H1 (cell line): ENCODE measurements around the gene ZC3H12C. TPM values are rescaled to one million over a fixed set of nuclear protein-coding genes. Genes with fewer than 3 reads are reported as not detected.

Experiments
- CTCF ChIA-PET: fragments of 300-600 bp; sonication (Branson Sonifier 250); formaldehyde crosslinking; loops from one replicate; lab custom pipeline; 2021; ENCODE audit not compliant: partially characterized antibody; lab: Charles Lee
- POLR2A ChIA-PET: fragments of 300-600 bp; sonication (Branson Sonifier 250); formaldehyde crosslinking; loops from one replicate; lab custom pipeline; 2021; ENCODE audit warnings: inconsistent platforms; ENCODE audit not compliant: partially characterized antibody; lab: Charles Lee
- DNase-seq, 2 experiments: peaks; one replicate each; pipeline versions ENCODE4 v3.0.0 to v3.0.0-alpha.2; 2010 to 2022; ENCODE audit warnings: low spot score in 2 of 2, low read depth in 1 of 2, mixed read lengths in 1 of 2
- FAIRE-seq: peaks from 2 replicates; lab custom pipeline; 2011; peaks lifted over from hg19 to GRCh38; lab: Jason Lieb, UNC
- H2AFZ ChIP-seq: 2 replicates; pipeline ENCODE4 v1.8.1; 2012; ENCODE audit warnings: low read length, inconsistent platforms
- H2AK5ac ChIP-seq: 2 replicates; pipeline ENCODE4 v1.6.1; 2013; ENCODE audit warnings: low read depth, low read length
- H2BK120ac ChIP-seq: replicated peaks from 2 replicates; pipeline ENCODE3; 2013; ENCODE audit warnings: low read depth, low read length, inconsistent platforms
- H2BK12ac ChIP-seq: 2 replicates; pipeline ENCODE4 v1.6.1; 2013; ENCODE audit warnings: low read depth, low read length
- H2BK15ac ChIP-seq: 2 replicates; pipeline ENCODE4 v1.6.1; 2013; ENCODE audit warnings: low read length
- H2BK20ac ChIP-seq: 2 replicates; pipeline ENCODE4 v1.6.1; 2013; ENCODE audit warnings: low read length
- H2BK5ac ChIP-seq: 2 replicates; pipeline ENCODE4 v1.6.1; 2013; ENCODE audit warnings: low read depth, low read length
- H3K14ac ChIP-seq: 2 replicates; pipeline ENCODE4 v1.6.1; 2013; ENCODE audit warnings: inconsistent platforms; ENCODE audit not compliant: insufficient read length
- H3K18ac ChIP-seq: 2 replicates; pipeline ENCODE4 v1.6.1; 2013; ENCODE audit warnings: low read length; ENCODE audit errors: extremely low read depth
- H3K23ac ChIP-seq: 2 replicates; pipeline ENCODE4 v1.6.1; 2013; ENCODE audit warnings: inconsistent platforms; ENCODE audit not compliant: insufficient read length
- H3K23me2 ChIP-seq: 2 replicates; pipeline ENCODE4 v1.6.1; 2013; ENCODE audit warnings: low read depth, low read length
- H3K27ac ChIP-seq: 2 replicates; pipeline ENCODE4 v1.6.1; 2011; ENCODE audit warnings: low read depth, low read length, inconsistent platforms
- H3K27me3 ChIP-seq, 4 experiments: replicated peaks in 1 of 4; 1 replicate in 1 of 4; 2 replicates in 3 of 4; pipeline versions ENCODE4 v1.6.1 to v1.8.1; 2011 to 2013; ENCODE audit warnings: low read length in 3 of 4, mild to moderate bottlenecking in 3 of 4, inconsistent platforms in 2 of 4, mixed read lengths in 2 of 4, moderate library complexity in 1 of 4; ENCODE audit not compliant: control insufficient read depth in 3 of 4, insufficient read depth in 3 of 4; ENCODE audit errors: extremely low read depth in 1 of 4
- H3K36me3 ChIP-seq, 4 experiments: 2 replicates each; pipeline versions ENCODE4 v1.6.1 to v1.8.1; 2011 to 2013; ENCODE audit warnings: mild to moderate bottlenecking in 4 of 4, low read length in 3 of 4, moderate library complexity in 2 of 4, control low read depth in 1 of 4, inconsistent platforms in 1 of 4; ENCODE audit not compliant: insufficient read depth in 4 of 4, control insufficient read depth in 2 of 4
- H3K4ac ChIP-seq: replicated peaks from 2 replicates; pipeline ENCODE3; 2013; ENCODE audit warnings: low read length, low read depth, mixed read lengths, inconsistent platforms; ENCODE audit not compliant: insufficient read length
- H3K4me1 ChIP-seq, 4 experiments: replicated peaks in 1 of 4; 1 replicate in 1 of 4; 2 replicates in 3 of 4; pipeline versions ENCODE4 v1.6.1 to v1.8.1; 2011 to 2013; ENCODE audit warnings: low read length in 3 of 4, inconsistent platforms in 2 of 4, mixed read lengths in 1 of 4; ENCODE audit not compliant: insufficient read depth in 4 of 4, control insufficient read depth in 3 of 4
- H3K4me2 ChIP-seq, 2 experiments: 2 replicates each; pipeline versions ENCODE4 v1.6.1 to v1.8.1; 2011 to 2013; ENCODE audit warnings: low read depth in 2 of 2, low read length in 2 of 2, control low read depth in 1 of 2, inconsistent platforms in 1 of 2, mild to moderate bottlenecking in 1 of 2; ENCODE audit not compliant: insufficient read depth in 1 of 2
- H3K4me3 ChIP-seq, 4 experiments: fragments of 200-600, 300-600 bp in 1 of 4; sonication (generic), shearing (Covaris generic), sonication (Bioruptor Twin) in 1 of 4; 2 replicates each; pipeline versions ENCODE4 v1.5.1 to v1.8.1; 2011 to 2016; ENCODE audit warnings: low read length in 4 of 4, low read depth in 3 of 4, control low read depth in 2 of 4, inconsistent platforms in 2 of 4, mild to moderate bottlenecking in 2 of 4, mixed read lengths in 1 of 4, moderate library complexity in 1 of 4; ENCODE audit not compliant: insufficient read depth in 2 of 4; ENCODE audit errors: extremely low read depth in 1 of 4
- H3K56ac ChIP-seq: replicated peaks from 2 replicates; pipeline ENCODE3; 2013; ENCODE audit warnings: low read depth, mild to moderate bottlenecking, mixed read lengths, low read length, inconsistent platforms; ENCODE audit not compliant: insufficient read length
- H3K79me1 ChIP-seq: 2 replicates; pipeline ENCODE4 v1.6.1; 2013; ENCODE audit warnings: low read depth, low read length, control low read depth
- H3K79me2 ChIP-seq, 2 experiments: 2 replicates each; pipeline versions ENCODE4 v1.6.1 to v1.8.1; 2012 to 2013; ENCODE audit warnings: low read length in 2 of 2, mild to moderate bottlenecking in 2 of 2, inconsistent platforms in 1 of 2; ENCODE audit not compliant: insufficient read depth in 2 of 2, control insufficient read depth in 1 of 2
- H3K9ac ChIP-seq, 4 experiments: replicated peaks in 1 of 4; 1 replicate in 1 of 4; 2 replicates in 3 of 4; pipeline versions ENCODE4 v1.6.1 to v1.8.1; 2011 to 2013; ENCODE audit warnings: low read depth in 3 of 4, low read length in 3 of 4, control low read depth in 2 of 4, mild to moderate bottlenecking in 2 of 4, moderate library complexity in 2 of 4, inconsistent platforms in 1 of 4; ENCODE audit errors: extremely low read depth in 1 of 4
- H3K9me3 ChIP-seq, 2 experiments: 2 replicates each; pipeline versions ENCODE4 v1.6.1 to v1.8.1; 2012 to 2013; ENCODE audit warnings: mild to moderate bottlenecking in 2 of 2, moderate library complexity in 2 of 2, control low read depth in 1 of 2, inconsistent platforms in 1 of 2, low read depth in 1 of 2, low read length in 1 of 2, mixed read lengths in 1 of 2; ENCODE audit not compliant: insufficient read depth in 2 of 2
- H4K20me1 ChIP-seq, 2 experiments: replicated peaks in 1 of 2; 2 replicates each; pipeline versions ENCODE3 to v1.8.1; 2011 to 2013; ENCODE audit warnings: inconsistent platforms in 2 of 2, low read length in 2 of 2, mild to moderate bottlenecking in 1 of 2; ENCODE audit not compliant: insufficient read depth in 2 of 2, control insufficient read depth in 1 of 2
- H4K5ac ChIP-seq: 2 replicates; pipeline ENCODE4 v1.6.1; 2013; ENCODE audit warnings: low read length, low read depth, mixed read lengths, inconsistent platforms; ENCODE audit not compliant: insufficient read length
- H4K8ac ChIP-seq: 2 replicates; pipeline ENCODE4 v1.8.0; 2013; ENCODE audit warnings: mild to moderate bottlenecking, moderate library complexity, low read length, inconsistent platforms; ENCODE audit not compliant: insufficient read depth; ENCODE audit errors: extremely low read depth
- H4K91ac ChIP-seq: replicated peaks from 2 replicates; pipeline ENCODE3; 2013; ENCODE audit warnings: low read length, mixed read lengths, inconsistent platforms; ENCODE audit not compliant: insufficient read length
- HDAC6 ChIP-seq: IDR thresholded peaks from one replicate; pipeline ENCODE4 v1.7.1; 2012; ENCODE audit warnings: low read depth, mild to moderate bottlenecking, inconsistent platforms, low read length, moderate library complexity
- TBP ChIP-seq: IDR thresholded peaks from 2 replicates; pipeline ENCODE4 v1.6.1; 2011; ENCODE audit warnings: low read depth, low read length, improper control_type of control experiment
- WGBS, 2 experiments: shearing (Covaris generic) in 1 of 2; methylation state at CpG; one replicate each; pipeline versions ENCODE4 v1.1.6 to v1.1.7; 2013 to 2015; ENCODE audit warnings: low lambda C conversion rate in 2 of 2, mixed read lengths in 2 of 2, inconsistent platforms in 1 of 2, low coverage in 1 of 2, missing lambda C conversion rate in 1 of 2; ENCODE audit not compliant: insufficient replicate concordance in 2 of 2, insufficient coverage in 1 of 2, insufficient read length in 1 of 2; ENCODE audit errors: extremely low coverage in 1 of 2, missing lambda C conversion rate in 1 of 2; 5-methylcytosine and 5-hydroxymethylcytosine counted together
- polyA plus RNA-seq, 7 experiments: library from polyadenylated mRNA; depleted of rRNA in 3 of 7; stranded (reverse) in 5 of 7; unstranded in 2 of 7; fragments of >200 nt in 5 of 7; fragments of 200-250 nt in 2 of 7; gene quantifications; 1 replicate in 5 of 7; 2 replicates in 1 of 7; 4 replicates in 1 of 7; pipeline versions ENCODE4 v1.2.1 to v1.2.3, GENCODE V29; 2011 to 2013; ENCODE audit warnings: missing spikeins in 2 of 7, mixed read lengths in 2 of 7
- total RNA-seq: library from RNA; stranded (reverse); fragmentation: NEBNext Ultra II Directional; extraction: Animal tissue kit (Norgen Biotek cat#: 25700); gene quantifications from 2 replicates; pipeline ENCODE4 v1.2.1, GENCODE V29; 2021

Gene ZC3H12C
- total and polyA plus RNA-seq, 2 of the 8 experiments (the other 6 are each of a cell fraction or from before 2014, with no cell fraction given): 2.0 to 2.7 TPM

GRCh38 chr11:110089617-110090282, 3.4 kb upstream of the ZC3H12C start:
- H2AFZ ChIP-seq: no peak overlapping the region
- TF ChIP-seq HDAC6: no peak
- no peak for TF ChIP-seq TBP

More at GRCh38 chr11:110089617-110090282, 3.4 kb upstream of the ZC3H12C start:
- no peak overlapping the region for H2BK20ac ChIP-seq
- no peak overlapping the region for H3K14ac ChIP-seq
- DNase-seq (no peak), FAIRE-seq (no peak)
- peaks cover 0 to 11% of the 10 kb centered on the region in 2 experiments; a peak in 2 of 4 replicates for H3K79me2 ChIP-seq
- peaks cover 0 to 7% (median 2%) of the 10 kb centered on the region in 4 experiments; a peak in 4 of 7 replicates for H3K4me1 ChIP-seq
- POLR2A ChIA-PET: no interaction called here
- peaks cover 7% of the 10 kb centered on the region; the same call in 1 of the 2 replicates for H3K23me2 ChIP-seq
- no peak overlapping the region for H3K4ac ChIP-seq
- H3K56ac ChIP-seq: no peak overlapping the region
- 85% methylated on average over 5 of the region's 5 CpGs; no CpG with 5 or more reads in 1 of the 2 experiments for WGBS, 2 experiments
- no peak overlapping the region for H4K91ac ChIP-seq
- CTCF ChIA-PET: no interaction called here
- no peak overlapping the region for H4K5ac ChIP-seq
- H3K4me2 ChIP-seq: no peak overlapping the region
- H3K9ac ChIP-seq: no peak overlapping the region
- H3K18ac ChIP-seq: no peak overlapping the region
- no peak overlapping the region for H2BK5ac ChIP-seq
- no peak overlapping the region for H3K23ac ChIP-seq
- H2BK120ac ChIP-seq: no peak overlapping the region
- no peak overlapping the region for H2BK12ac ChIP-seq
- no peaks in the 10 kb centered on the region for H3K9me3 ChIP-seq
- no peak overlapping the region for H3K4me3 ChIP-seq
- H2BK15ac ChIP-seq: no peak overlapping the region
- H2AK5ac ChIP-seq: no peak overlapping the region
- H3K79me1 ChIP-seq: no peaks in the 10 kb centered on the region
- H4K20me1 ChIP-seq: peaks cover 0 to 2% of the 10 kb centered on the region in 2 experiments
- no peaks in the 10 kb centered on the region for H3K36me3 ChIP-seq
- H3K27ac ChIP-seq: no peak overlapping the region
- peaks cover 0 to 10% (median 2%) of the 10 kb centered on the region in 4 experiments; a peak in 2 of 7 replicates for H3K27me3 ChIP-seq
- H4K8ac ChIP-seq: no peak overlapping the region
